Measurements from ENCODE around the gene STMN1. TPM values are rescaled to one million over a fixed set of nuclear protein-coding genes. Genes with fewer than 3 reads are reported as not detected.

The STMN1 gene
- total and polyA plus RNA-seq, 9 of the 15 experiments (the other 6 are each of a cell fraction or from before 2014, with no cell fraction given) = 269 to 2,153 (median 595) TPM

DNA sequence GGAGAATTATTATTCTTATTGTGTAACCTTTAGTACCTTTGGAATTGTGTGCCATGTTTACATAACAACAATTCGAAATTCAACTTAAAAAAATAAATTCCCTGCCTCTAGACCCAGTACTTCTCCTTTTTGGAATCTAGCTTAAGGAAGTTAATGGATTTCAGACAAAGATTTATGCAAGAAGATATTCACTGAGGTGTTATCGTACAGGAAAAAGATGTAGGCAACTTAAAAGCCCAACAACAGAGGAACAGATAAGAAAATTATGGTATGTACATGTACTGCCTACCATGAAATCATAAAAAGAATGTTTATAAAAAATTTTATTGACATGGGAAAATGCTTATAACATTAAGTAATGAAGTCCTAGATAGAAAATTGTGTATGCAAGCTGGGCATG is 18.2 kb upstream of the STMN1 start:
- BruUV-seq (replicated peaks) = no TSS peak
- Histone ChIP-seq H2AFZ (ENCODE audit: low read depth, low read length) (peak overlapping the region; percentile 43; the same call in 1 of the 2 replicates), H3K4me3 (no peak overlapping the region), H3K4me2 (ENCODE audit: insufficient read depth, low read length) (no peak overlapping the region), H3K27ac (ENCODE audit: extremely low read depth, low read depth, low read length) (no peak overlapping the region), H3K4me1 (replicated peaks in 1 of 2; ENCODE audit: control insufficient read depth in 2 of 2, insufficient read depth in 2 of 2, low read length in 2 of 2) (peaks cover 31 to 34% of the 10 kb centered on the region in 2 experiments), H3K9ac (ENCODE audit: insufficient read depth in 1 of 2, low read depth in 2 of 2, low read length in 2 of 2) (peak overlapping the region in 1 of 2 experiments; percentile 23; a peak in 1 of 4 replicates), H3K9me3 (replicated peaks; ENCODE audit: control insufficient read depth, insufficient read depth, low read depth, low read length) (no peaks in the 10 kb centered on the region), H3K79me2 (ENCODE audit: control insufficient read depth, insufficient read depth, low read length) (no peaks in the 10 kb centered on the region), H4K20me1 (replicated peaks; ENCODE audit: control insufficient read depth, insufficient read depth, low read length) (no peaks in the 10 kb centered on the region), H3K9me1 (ENCODE audit: control insufficient read depth, insufficient read depth, low read length) (no peaks in the 10 kb centered on the region), H3K36me3 (ENCODE audit: control insufficient read depth, insufficient read depth, low read length) (no peaks in the 10 kb centered on the region), H3K27me3 (ENCODE audit: control insufficient read depth in 2 of 2, insufficient read depth in 2 of 2, low read length in 2 of 2) (no peaks in the 10 kb centered on the region)
- in situ Hi-C loops (cut with MboI) (no loop called here), intact Hi-C loops (cut with micrococcal nuclease) (no loop called here)
- DNase-seq (ENCODE audit: extremely low read depth in 1 of 4, low spot score in 3 of 4) = no peak
- FAIRE-seq = no peak
- CTCF ChIA-PET (ENCODE audit: low intra/inter-chr PET ratio) = interaction anchor here (0.7 kb wide), 1 partner anchor 485 kb away, joined by 5 read pairs; no protein-coding TSS in a partner anchor
- no peak for ATAC-seq
- POLR2A ChIA-PET = interaction anchor here (0.5 to 2.2 kb wide), 5 partner anchors 8 to 23 kb away, joined by 3 to 8 read pairs (median 6); no protein-coding TSS in a partner anchor
- WGBS (ENCODE audit: insufficient coverage, low coverage, missing lambda C conversion rate) = 11% methylated on average over 2 of the region's 2 CpGs
- no peak for TF ChIP-seq ZNF239 (CRISPR knock-in tag; IDR thresholded peaks at IDR 0.05)
- no peak for TF ChIP-seq BRD9 (IDR thresholded peaks at IDR 0.05; ENCODE audit: low read depth, partially characterized antibody)
- TF ChIP-seq FOXA3 (CRISPR knock-in tag; conservative IDR thresholded peaks at IDR 0.05 in 1 of 2, IDR thresholded peaks at IDR 0.05 in 1 of 2) = peak in 1 of 2 experiments; percentile 25; a peak in 1 of 4 replicates
- TF ChIP-seq, protein P1, sequence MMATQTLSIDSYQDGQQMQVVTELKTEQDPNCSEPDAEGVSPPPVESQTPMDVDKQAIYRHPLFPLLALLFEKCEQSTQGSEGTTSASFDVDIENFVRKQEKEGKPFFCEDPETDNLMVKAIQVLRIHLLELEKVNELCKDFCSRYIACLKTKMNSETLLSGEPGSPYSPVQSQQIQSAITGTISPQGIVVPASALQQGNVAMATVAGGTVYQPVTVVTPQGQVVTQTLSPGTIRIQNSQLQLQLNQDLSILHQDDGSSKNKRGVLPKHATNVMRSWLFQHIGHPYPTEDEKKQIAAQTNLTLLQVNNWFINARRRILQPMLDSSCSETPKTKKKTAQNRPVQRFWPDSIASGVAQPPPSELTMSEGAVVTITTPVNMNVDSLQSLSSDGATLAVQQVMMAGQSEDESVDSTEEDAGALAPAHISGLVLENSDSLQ (IDR thresholded peaks at IDR 0.05) = peak; percentile 32; the same call in 1 of the 2 replicates
- peak; percentile 61 for TF ChIP-seq SMARCA4 (IDR thresholded peaks at IDR 0.05)
- TF ChIP-seq FOXK2 (conservative IDR thresholded peaks at IDR 0.05 in 1 of 2, IDR thresholded peaks at IDR 0.05 in 1 of 2; ENCODE audit: low read depth in 2 of 2) = peak in 1 of 2 experiments; percentile 49; a peak in 1 of 4 replicates
- peak; percentile 21; the same call in 1 of the 2 replicates for TF ChIP-seq TAL1 (IDR thresholded peaks at IDR 0.05)
- TF ChIP-seq ARNT (IDR thresholded peaks at IDR 0.05) = peak in 1 of 2 experiments; percentile 33; a peak in 1 of 4 replicates
- no peak for TF ChIP-seq CEBPG (CRISPR knock-in tag; IDR thresholded peaks at IDR 0.05)
- TF ChIP-seq CEBPG (tag; conservative IDR thresholded peaks at IDR 0.05 in 1 of 2, IDR thresholded peaks at IDR 0.05 in 1 of 2) = 0 out of 4 replicates have a peak, but pooled peaks have one; percentile 15 to 17
- TF ChIP-seq SOX6 (IDR thresholded peaks at IDR 0.05) = peak; percentile 9; the same call in 1 of the 2 replicates
- TF ChIP-seq ADNP (tag; IDR thresholded peaks at IDR 0.05) = 0 out of 2 replicates have a peak, but pooled peaks have one; percentile 17
- TF ChIP-seq MEIS2 (IDR thresholded peaks at IDR 0.05; ENCODE audit: partially characterized antibody) = peak; percentile 83
- peak; percentile 74 for TF ChIP-seq ARID1B (IDR thresholded peaks at IDR 0.05)
- peak; percentile 47; the same call in 1 of the 2 replicates for TF ChIP-seq DPF2 (IDR thresholded peaks at IDR 0.05)
- no peak for TF ChIP-seq ATF1 (CRISPR knock-in tag; IDR thresholded peaks at IDR 0.05)
- no peak for TF ChIP-seq ATF1 (tag; IDR thresholded peaks at IDR 0.05)
- TF ChIP-seq, protein P2, sequence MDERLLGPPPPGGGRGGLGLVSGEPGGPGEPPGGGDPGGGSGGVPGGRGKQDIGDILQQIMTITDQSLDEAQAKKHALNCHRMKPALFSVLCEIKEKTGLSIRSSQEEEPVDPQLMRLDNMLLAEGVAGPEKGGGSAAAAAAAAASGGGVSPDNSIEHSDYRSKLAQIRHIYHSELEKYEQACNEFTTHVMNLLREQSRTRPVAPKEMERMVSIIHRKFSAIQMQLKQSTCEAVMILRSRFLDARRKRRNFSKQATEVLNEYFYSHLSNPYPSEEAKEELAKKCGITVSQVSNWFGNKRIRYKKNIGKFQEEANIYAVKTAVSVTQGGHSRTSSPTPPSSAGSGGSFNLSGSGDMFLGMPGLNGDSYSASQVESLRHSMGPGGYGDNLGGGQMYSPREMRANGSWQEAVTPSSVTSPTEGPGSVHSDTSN (CRISPR knock-in tag; IDR thresholded peaks at IDR 0.05; ENCODE audit: low read depth) = no peak
- TF ChIP-seq, protein P2 (tag; conservative IDR thresholded peaks at IDR 0.05; ENCODE audit: low read depth) = peak; percentile 61; the same call in 1 of the 2 replicates
- peak; percentile 80 for TF ChIP-seq SMARCE1 (IDR thresholded peaks at IDR 0.05)
- no peak for TF ChIP-seq KLF10 (CRISPR knock-in tag; IDR thresholded peaks at IDR 0.05)
- TF ChIP-seq HDAC1 (IDR thresholded peaks at IDR 0.05) = peak in 1 of 2 experiments; percentile 16; a peak in 1 of 4 replicates
- TF ChIP-seq EP300 (IDR thresholded peaks at IDR 0.05; ENCODE audit: low read length) = peak; percentile 55; the same call in 1 of the 2 replicates
